GM19463 (cell line): ENCODE data around the gene PRMT7.
A peak's percentile ranks its signal among the peaks of the same experiment; 100 is the strongest.

Experiments
- ATAC-seq: cut with Tn5 transposase; IDR thresholded peaks from one replicate; pipeline ENCODE4 v1.9.1; 2021; ENCODE audit warnings: mild to moderate bottlenecking, moderate library complexity; ENCODE audit not compliant: unreplicated experiment

The PRMT7 gene, protein sequence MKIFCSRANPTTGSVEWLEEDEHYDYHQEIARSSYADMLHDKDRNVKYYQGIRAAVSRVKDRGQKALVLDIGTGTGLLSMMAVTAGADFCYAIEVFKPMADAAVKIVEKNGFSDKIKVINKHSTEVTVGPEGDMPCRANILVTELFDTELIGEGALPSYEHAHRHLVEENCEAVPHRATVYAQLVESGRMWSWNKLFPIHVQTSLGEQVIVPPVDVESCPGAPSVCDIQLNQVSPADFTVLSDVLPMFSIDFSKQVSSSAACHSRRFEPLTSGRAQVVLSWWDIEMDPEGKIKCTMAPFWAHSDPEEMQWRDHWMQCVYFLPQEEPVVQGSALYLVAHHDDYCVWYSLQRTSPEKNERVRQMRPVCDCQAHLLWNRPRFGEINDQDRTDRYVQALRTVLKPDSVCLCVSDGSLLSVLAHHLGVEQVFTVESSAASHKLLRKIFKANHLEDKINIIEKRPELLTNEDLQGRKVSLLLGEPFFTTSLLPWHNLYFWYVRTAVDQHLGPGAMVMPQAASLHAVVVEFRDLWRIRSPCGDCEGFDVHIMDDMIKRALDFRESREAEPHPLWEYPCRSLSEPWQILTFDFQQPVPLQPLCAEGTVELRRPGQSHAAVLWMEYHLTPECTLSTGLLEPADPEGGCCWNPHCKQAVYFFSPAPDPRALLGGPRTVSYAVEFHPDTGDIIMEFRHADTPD

GRCh38 chr16:68310774-68311511, at the start of gene PRMT7, which contains the start of gene SLC7A6OS:
Gene PRMT7 (plus strand): TSS chr16:68311019. CDS start chr16:68315980, 4,961 bp downstream.
Gene SLC7A6OS (minus strand): TSS chr16:68310946. CDS start chr16:68310926, 20 bp downstream.
- peak; percentile 99 for ATAC-seq

- peak; percentile 12 for ATAC-seq
These were observed 47.2 kb upstream of the PRMT7 start for GRCh38 chr16:68263559-68264127.

DNA sequence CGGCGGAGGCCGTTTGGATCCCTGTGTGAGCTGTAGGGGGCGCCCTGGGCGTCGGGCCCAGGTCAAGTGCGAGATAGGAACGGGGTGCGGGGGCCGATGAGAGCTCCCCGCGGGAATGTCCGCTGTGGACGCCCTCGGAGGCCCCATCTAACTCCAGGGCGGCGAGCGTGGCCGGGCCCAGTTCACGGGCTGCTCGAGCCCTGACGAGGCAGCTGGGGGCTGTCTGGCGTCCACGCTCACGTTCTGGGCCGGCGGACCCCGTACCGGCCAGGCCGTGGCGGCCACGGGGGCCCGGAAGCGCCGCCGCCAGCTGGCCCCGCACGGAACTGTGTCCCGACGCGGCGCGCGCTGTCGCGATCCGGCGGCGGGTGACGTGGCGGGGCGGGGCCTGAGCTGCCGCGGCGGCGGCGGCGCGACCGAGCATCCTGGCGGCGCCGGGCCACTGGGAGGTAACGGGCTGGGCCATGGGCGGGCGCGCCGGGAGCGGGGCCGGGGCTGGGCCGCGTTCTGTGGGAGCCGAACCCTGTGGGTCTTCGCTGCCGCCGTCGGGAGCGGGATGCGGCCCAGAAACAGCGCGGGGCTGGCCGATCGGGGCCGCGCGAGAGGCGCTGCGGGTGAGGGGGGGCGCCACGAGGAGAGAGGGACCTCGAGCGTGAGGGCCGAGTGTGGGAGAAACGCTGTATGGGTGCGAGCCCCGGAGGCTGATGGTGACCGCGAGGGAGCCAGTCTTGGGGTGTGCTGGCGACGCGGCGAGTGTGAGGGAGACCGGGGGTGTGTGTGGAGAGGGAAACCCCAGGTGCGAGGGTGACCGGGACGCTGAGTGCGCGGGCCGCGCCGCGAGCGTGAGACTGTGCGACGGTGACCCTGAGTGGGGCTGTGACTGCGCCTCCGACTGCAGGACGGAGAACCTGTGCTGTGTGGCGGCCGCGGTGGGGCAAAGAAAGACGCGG, 46.4 kb upstream of the PRMT7 start, which contains the start of gene SLC7A6:
Gene SLC7A6, plus strand, starts transcription at position 399 of the 950 bp plus-strand sequence. CDS start 10,201 bp downstream, outside the sequence.
- peak; percentile 67 for ATAC-seq

- no peak for ATAC-seq
These were observed 45.5 kb upstream of the PRMT7 start for GRCh38 chr16:68265078-68265920.

GRCh38 chr16:68267612-68268405, 43.0 kb upstream of the PRMT7 start:
- no peak for ATAC-seq

GRCh38 chr16:68269793-68270192, 41.0 kb upstream of the PRMT7 start:
- ATAC-seq = no peak

- no peak for ATAC-seq
These were observed 40.5 kb upstream of the PRMT7 start for GRCh38 chr16:68270353-68270752.

GRCh38 chr16:68272507-68273209, 38.2 kb upstream of the PRMT7 start:
- no peak for ATAC-seq

- no peak for ATAC-seq
These were observed 37.4 kb upstream of the PRMT7 start for GRCh38 chr16:68273459-68273858.

DNA sequence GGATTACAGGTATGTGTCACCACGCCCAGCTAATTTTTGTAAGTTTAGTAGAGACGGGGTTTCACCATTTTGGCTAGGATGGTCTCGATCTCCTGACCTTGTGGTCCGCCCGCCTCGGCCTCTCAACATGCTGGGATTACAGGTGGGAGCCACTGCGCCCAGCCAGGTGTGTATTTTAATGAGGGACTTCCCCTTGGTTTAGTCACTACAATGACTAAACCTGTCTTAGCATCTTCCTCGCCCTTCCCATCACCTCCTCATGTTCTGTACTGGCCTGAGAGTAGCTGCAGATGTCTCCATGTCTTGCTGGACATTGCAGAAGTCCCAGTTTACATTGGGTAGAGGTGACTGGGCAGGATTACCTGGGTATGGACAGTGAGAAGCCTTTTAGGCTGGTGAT, 36.9 kb upstream of the PRMT7 start:
- no peak for ATAC-seq

GRCh38 chr16:68274441-68274840, 36.4 kb upstream of the PRMT7 start:
- no peak for ATAC-seq

- peak; percentile 89 for ATAC-seq
These were observed 35.1 kb upstream of the PRMT7 start for GRCh38 chr16:68275611-68276191.

- no peak for ATAC-seq
These were observed 34.6 kb upstream of the PRMT7 start for GRCh38 chr16:68276223-68276622.

GRCh38 chr16:68279726-68280558, 30.9 kb upstream of the PRMT7 start:
- ATAC-seq = no peak

GRCh38 chr16:68281368-68282063, 29.3 kb upstream of the PRMT7 start:
- no peak for ATAC-seq

DNA sequence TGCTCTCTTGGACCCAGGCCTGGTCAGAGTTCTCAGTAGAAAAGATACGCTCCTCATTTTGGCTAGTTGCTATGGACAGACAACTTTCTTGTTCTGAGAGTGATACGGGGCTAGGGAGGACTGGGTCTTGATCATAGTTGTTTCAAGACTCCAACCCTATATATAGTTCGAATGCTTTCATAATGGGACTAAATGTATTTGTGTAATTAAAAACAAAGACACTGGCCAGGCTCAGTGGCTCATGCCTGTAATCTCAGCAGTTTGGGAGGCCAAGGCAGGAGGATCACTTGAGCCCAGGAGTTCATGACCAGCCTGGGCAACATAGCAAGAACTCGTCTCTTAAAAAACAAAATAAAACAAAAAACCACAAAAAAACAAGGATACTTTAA, 28.8 kb upstream of the PRMT7 start:
- ATAC-seq = no peak
